ENCODE measurements around the gene SLC39A1. TPM values are rescaled to one million over a fixed set of nuclear protein-coding genes. Genes with fewer than 3 reads are reported as not detected.

The SLC39A1 gene
- total and polyA plus RNA-seq, 2 of the 4 experiments (the other 2 are of a cell fraction), result 89.1 to 97.7 TPM

- intact Hi-C loops (cut with micrococcal nuclease) (no loop called here), dilution Hi-C loops (cut with HindIII; ENCODE audit: low sequenced_read_pairs, unreplicated experiment) (no loop called here), in situ Hi-C loops (cut with MboI; ENCODE audit: low sequenced_read_pairs) (loop anchor here (25.0 kb wide), 1 partner anchor 431 kb away; the partner anchor contains the start of genes S100A3, S100A4, S100A5 and S100A6)
- H3K18ac ChIP-seq (ENCODE audit: low read depth, low read length), result no peak overlapping the region; the same call in 1 of the 2 replicates
- peak overlapping the region; percentile 46 for H4K5ac ChIP-seq (ENCODE audit: low read depth, low read length)
- peak overlapping the region; percentile 46 for H3K56ac ChIP-seq (ENCODE audit: extremely low read depth, insufficient read depth, low read length)
- ATAC-seq (ENCODE audit: low read depth) (no peak), DNase-seq (no peak)
- peak overlapping the region; percentile 90 for H2AFZ ChIP-seq (replicated peaks; ENCODE audit: low read length, poor library complexity)
- H3K36me3 ChIP-seq (ENCODE audit: control insufficient read depth, insufficient read depth, low read length), result peaks cover under 1% of the 10 kb centered on the region; the same call in 1 of the 2 replicates
- peak overlapping the region; percentile 87 for H3K4me2 ChIP-seq (ENCODE audit: low read depth, low read length)
- 0 out of 2 replicates have a peak, but pooled peaks cover 1% of the 10 kb centered on the region for H3K4me1 ChIP-seq (ENCODE audit: control insufficient read depth, insufficient read depth, low read length)
- H4K8ac ChIP-seq (ENCODE audit: low read depth in 2 of 2, low read length in 2 of 2), result peak overlapping the region; percentile 8 to 93
- peak overlapping the region; percentile 39 for H3K14ac ChIP-seq (replicated peaks; ENCODE audit: low read depth, low read length)
- H2BK20ac ChIP-seq (ENCODE audit: low read depth, low read length), result no peak overlapping the region
- H3K27ac ChIP-seq (ENCODE audit: insufficient read depth, low read length), result peak overlapping the region; percentile 4
- 12% methylated on average over 3 of the region's 8 CpGs; no CpG with 5 or more reads in 1 of the 2 experiments for WGBS, 2 experiments (ENCODE audit: extremely low coverage in 2 of 2, insufficient read length in 1 of 2)
- BruUV-seq (replicated peaks), result no TSS peak
- H3K4me3 ChIP-seq (ENCODE audit: insufficient read depth, low read depth, low read length), result peak overlapping the region; percentile 48
- no peaks in the 10 kb centered on the region for H3K9me3 ChIP-seq (ENCODE audit: control insufficient read depth, insufficient read depth, low read length)
- CTCF ChIA-PET, result interaction anchor here (0.7 to 1.2 kb wide), 5 partner anchors 9 to 205 kb away, joined by 3 to 4 read pairs (median 3); partner anchors contain the start of gene JTB
- peak overlapping the region; percentile 80 for H3K4ac ChIP-seq (ENCODE audit: low read depth, low read length)
- H2BK15ac ChIP-seq (ENCODE audit: low read depth, low read length), result no peak overlapping the region
- H3K23ac ChIP-seq (ENCODE audit: low read depth, low read length), result peak overlapping the region; percentile 55; the same call in 1 of the 2 replicates
- peak overlapping the region; percentile 73 for H2AK9ac ChIP-seq (replicated peaks; ENCODE audit: low read depth, low read length, poor library complexity)
- peak overlapping the region; percentile 8; the same call in 1 of the 2 replicates for H2AK5ac ChIP-seq (ENCODE audit: low read depth, low read length)
- no peaks in the 10 kb centered on the region for H3K27me3 ChIP-seq (ENCODE audit: control insufficient read depth, insufficient read depth, low read length)
- peak overlapping the region; percentile 69 for H4K91ac ChIP-seq (ENCODE audit: insufficient read depth, low read depth, low read length)
- POLR2A ChIA-PET (ENCODE audit: unreplicated experiment), result interaction anchor here (1.3 to 1.5 kb wide), 3 partner anchors 10 to 45 kb away, joined by 3 to 5 read pairs (median 3); partner anchors contain the start of genes JTB and RPS27
- H4K20me1 ChIP-seq (ENCODE audit: insufficient read depth, low read length), result no peaks in the 10 kb centered on the region; the same call in 1 of the 2 replicates
- H3K79me1 ChIP-seq (ENCODE audit: low read depth in 1 of 2, low read length in 2 of 2), result peaks cover 5 to 38% of the 10 kb centered on the region in 2 experiments; a peak in 3 of 4 replicates
- H2BK120ac ChIP-seq (ENCODE audit: low read depth, low read length), result peak overlapping the region; percentile 9; the same call in 1 of the 2 replicates
- H3K9me1 ChIP-seq (ENCODE audit: insufficient read depth, low read length), result peaks cover 7% of the 10 kb centered on the region; the same call in 1 of the 2 replicates
- peak overlapping the region; percentile 21 for H3K9ac ChIP-seq (ENCODE audit: low read depth, low read length)
- peak overlapping the region; percentile 18 for H2BK5ac ChIP-seq (ENCODE audit: low read depth, low read length, poor library complexity, severe bottlenecking)
- TF ChIP-seq CHD1 (IDR thresholded peaks at IDR 0.05; ENCODE audit: low read depth, low read length) (no peak), ELK1 (IDR thresholded peaks at IDR 0.05; ENCODE audit: borderline replicate concordance, low read depth, low read length) (no peak), NFE2L2 (IDR thresholded peaks at IDR 0.05; ENCODE audit: low read depth, low read length) (no peak), RFX5 (IDR thresholded peaks at IDR 0.05; ENCODE audit: low read depth, low read length) (no peak), MAZ (IDR thresholded peaks at IDR 0.05; ENCODE audit: borderline replicate concordance, low read depth, low read length) (no peak), BHLHE40 (IDR thresholded peaks at IDR 0.05; ENCODE audit: low read depth, low read length) (no peak), RAD21 (IDR thresholded peaks at IDR 0.05; ENCODE audit: low read length) (no peak), MXI1 (IDR thresholded peaks at IDR 0.05; ENCODE audit: borderline replicate concordance, low read depth, low read length) (no peak), CEBPB (IDR thresholded peaks at IDR 0.05; ENCODE audit: low read depth, low read length) (no peak), FOS (IDR thresholded peaks at IDR 0.05; ENCODE audit: low read depth, low read length) (no peak), POLR2A (IDR thresholded peaks at IDR 0.05; ENCODE audit: low read depth, low read length) (no peak), CTCF (conservative IDR thresholded peaks at IDR 0.05; ENCODE audit: low read depth, low read length) (no peak), RCOR1 (IDR thresholded peaks at IDR 0.05; ENCODE audit: insufficient replicate concordance, low read length) (no peak), USF2 (IDR thresholded peaks at IDR 0.05; ENCODE audit: low read depth, low read length) (no peak), SMC3 (IDR thresholded peaks at IDR 0.05; ENCODE audit: low read depth, low read length) (no peak)
These were observed 4.6 kb upstream of the SLC39A1 start for GRCh38 chr1:153968000-153968363.
